Measurements from ENCODE around the gene POLD1.

Gene POLD1

GRCh38 chr19:50418176-50419021, 34.3 kb downstream of the POLD1 start, which contains the start of gene SPIB:
TSS of gene SPIB (plus strand) at chr19:50418938. CDS start at chr19:50418963, 25 bp downstream.
- no peak for DNase-seq (ENCODE audit: low spot score)

- no peak for DNase-seq (ENCODE audit: low spot score)
Measured at GRCh38 chr19:50419022-50419579, 35.0 kb downstream of the POLD1 start.

DNA sequence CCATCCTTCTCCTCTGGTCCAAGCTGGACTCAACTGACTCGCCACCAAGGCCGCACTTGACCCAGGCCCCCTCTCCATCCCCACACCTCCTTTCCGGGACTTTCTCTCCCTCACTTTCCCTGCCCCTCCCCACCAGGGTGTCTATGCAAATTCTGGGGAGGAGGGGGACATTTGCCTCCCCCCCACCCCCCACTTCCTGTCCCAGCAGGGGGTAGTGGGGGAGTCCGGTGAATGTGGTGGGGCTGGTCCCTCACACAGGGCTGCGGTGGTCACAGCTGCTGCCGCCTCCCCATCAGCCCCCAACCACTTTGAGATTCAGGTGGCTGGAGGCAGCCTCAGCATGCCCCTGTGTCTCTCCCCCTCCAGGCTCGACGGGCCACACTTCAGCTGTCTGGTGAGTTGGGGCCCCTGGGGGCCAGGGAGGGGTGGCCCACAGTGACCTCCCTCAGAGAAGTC, 35.5 kb downstream of the POLD1 start:
- no peak for DNase-seq (ENCODE audit: low spot score)

DNA sequence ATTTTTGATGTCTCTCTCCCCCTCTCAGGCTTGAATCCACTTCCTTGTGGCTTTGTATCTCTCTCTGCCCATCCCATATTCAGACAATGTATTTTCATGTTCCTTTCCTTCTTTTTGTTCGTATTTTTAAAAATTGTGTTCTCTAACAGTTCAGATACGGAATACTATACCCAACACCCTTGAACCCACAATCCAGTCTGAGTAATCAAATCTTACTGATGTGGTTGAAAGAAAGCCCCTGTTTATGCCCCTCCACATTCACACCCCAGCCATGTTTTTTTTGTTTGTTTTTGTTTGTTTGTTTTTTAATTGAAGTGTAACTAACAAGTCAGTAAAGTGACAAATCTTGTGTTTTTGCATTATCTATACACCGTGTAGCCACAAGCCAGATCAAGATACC, 36.0 kb downstream of the POLD1 start:
- DNase-seq (ENCODE audit: low spot score), result no peak

DNA sequence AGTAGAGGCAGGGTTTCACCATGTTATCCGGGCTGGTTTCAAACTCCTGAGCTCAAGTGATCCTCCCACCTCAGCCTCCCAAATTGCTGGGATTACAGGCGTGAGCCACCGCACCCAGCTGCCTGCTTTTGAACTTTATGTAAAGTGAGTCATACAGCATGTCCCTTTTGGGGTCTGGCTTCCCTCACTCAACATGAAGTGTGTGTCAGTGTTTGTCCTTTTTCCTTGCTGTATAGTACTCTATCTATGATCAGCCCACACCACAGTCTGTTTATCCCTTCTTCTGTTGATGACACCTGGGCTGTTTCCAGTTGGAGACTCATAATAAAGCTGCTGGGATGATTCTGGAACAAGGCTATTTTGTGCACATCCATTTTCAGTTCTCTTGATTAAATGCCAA, 36.7 kb downstream of the POLD1 start:
- no peak for DNase-seq (ENCODE audit: low spot score)

GRCh38 chr19:50422397-50423278, 38.5 kb downstream of the POLD1 start:
- no peak for DNase-seq (ENCODE audit: low spot score)

DNA sequence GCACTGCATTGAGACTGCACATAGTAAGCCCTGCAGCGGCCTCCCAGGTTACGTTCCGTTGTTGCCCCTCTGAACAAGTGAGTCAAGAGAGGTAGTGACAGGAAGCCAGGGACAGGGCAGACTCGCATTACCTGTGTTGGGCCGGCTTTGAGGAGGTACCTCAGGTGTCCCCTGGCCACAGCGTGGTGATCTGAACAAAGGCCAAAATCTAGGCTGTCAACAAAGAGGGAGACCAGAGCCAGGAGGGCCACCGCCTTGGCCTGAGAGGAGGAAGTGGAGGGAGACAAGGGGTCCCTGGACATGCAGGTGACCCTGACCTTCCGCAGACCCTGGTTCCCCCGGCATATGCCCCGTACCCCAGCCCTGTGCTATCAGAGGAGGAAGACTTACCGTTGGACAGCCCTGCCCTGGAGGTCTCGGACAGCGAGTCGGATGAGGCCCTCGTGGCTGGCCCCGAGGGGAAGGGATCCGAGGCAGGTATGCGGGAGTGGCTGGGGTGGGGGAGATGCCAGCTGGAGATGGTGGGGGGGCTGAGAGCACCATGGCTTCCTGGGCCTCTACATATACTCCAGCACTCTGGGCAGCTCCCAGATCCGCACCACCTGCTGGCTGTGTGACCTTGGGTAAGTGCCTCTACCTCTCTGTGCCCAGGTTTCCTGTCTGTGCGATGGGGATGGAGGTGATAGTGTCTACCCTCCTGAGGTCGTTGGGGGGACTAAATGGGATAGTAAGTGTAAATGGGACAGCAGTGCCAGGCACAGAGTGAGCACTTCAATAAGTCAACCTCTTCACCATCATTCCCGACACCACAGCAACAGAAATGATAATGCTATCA, 39.3 kb downstream of the POLD1 start:
- no peak for DNase-seq (ENCODE audit: low spot score)

DNA sequence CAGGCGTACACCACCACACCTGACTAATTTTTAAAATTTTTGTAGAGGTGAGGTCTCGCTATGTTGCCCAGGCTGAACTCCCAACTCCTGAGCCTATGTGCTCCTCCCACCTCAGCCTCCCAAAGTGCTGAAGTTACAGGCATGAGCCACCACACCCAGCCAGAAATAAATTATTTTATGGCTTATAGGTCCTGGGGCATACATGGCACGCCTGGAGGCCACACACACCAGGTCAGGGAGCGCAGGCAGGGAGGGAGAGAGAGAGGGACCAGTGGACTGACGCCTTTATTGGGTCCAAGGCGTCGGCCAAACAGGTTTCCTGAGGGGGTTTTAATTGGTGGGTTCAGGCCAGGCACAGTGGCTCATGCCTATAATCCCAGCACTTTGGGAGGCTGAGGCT, 41.4 kb downstream of the POLD1 start:
- DNase-seq (ENCODE audit: low spot score), result no peak

- DNase-seq (ENCODE audit: low spot score), result no peak
Measured at GRCh38 chr19:50427318-50427925, 43.3 kb downstream of the POLD1 start.

DNA sequence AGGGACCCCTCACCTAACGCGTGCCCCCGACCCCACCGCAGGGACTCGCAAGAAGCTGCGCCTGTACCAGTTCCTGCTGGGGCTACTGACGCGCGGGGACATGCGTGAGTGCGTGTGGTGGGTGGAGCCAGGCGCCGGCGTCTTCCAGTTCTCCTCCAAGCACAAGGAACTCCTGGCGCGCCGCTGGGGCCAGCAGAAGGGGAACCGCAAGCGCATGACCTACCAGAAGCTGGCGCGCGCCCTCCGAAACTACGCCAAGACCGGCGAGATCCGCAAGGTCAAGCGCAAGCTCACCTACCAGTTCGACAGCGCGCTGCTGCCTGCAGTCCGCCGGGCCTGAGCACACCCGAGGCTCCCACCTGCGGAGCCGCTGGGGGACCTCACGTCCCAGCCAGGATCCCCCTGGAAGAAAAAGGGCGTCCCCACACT, 43.9 kb downstream of the POLD1 start:
- DNase-seq (ENCODE audit: low spot score), result peak; percentile 23

- DNase-seq (ENCODE audit: low spot score), result no peak
Measured at GRCh38 chr19:50428772-50429463, 44.8 kb downstream of the POLD1 start.

- DNase-seq (ENCODE audit: low spot score), result no peak
Measured at GRCh38 chr19:50430888-50431342, 46.8 kb downstream of the POLD1 start.

GRCh38 chr19:50431343-50432220, 47.4 kb downstream of the POLD1 start:
- peak; percentile 85 for DNase-seq (ENCODE audit: low spot score)

GRCh38 chr19:50432221-50433028, 48.3 kb downstream of the POLD1 start, which contains the start of gene MYBPC2:
TSS of gene MYBPC2 (plus strand) at chr19:50432892. CDS start at chr19:50432954, 62 bp downstream.
- DNase-seq (ENCODE audit: low spot score), result no peak

- DNase-seq (ENCODE audit: low spot score), result no peak
Measured at GRCh38 chr19:50433201-50434180, 49.3 kb downstream of the POLD1 start.

GRCh38 chr19:50434525-50434924, 50.4 kb downstream of the POLD1 start:
- no peak for DNase-seq (ENCODE audit: low spot score)

DNA sequence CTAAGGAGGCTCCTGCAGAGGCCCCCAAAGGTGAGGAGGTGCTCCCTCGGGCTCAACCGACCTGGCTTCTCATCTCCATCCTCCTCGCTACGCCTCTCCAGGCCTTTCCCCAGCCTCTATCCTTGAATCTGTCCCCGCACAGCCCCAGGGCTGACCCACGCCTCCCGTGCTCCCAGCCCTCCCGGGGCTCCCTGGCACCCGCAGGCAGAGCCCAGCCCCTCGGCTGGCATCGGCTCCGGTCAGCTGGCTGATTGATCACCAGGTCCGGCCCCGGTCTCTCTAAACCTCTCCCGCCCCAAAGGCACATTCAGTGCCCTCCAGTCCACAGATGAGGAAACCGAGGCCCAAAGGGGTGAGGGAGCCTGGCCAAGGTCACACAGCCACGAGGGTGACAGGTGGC, 51.1 kb downstream of the POLD1 start:
- no peak for DNase-seq (ENCODE audit: low spot score)
